AG09319 (cell line): ENCODE measurements around the gene NRIP3.

Experiments used
- DNase-seq: peaks from one replicate; pipeline ENCODE4 v3.0.0-alpha.2; 2010; ENCODE audit warnings: low read depth; ENCODE audit errors: extremely low read depth
- TF ChIP-seq, protein P1 (sequence below): IDR thresholded peaks from 2 replicates; pipeline ENCODE4 v1.5.1; 2011; ENCODE audit warnings: low read depth, mild to moderate bottlenecking, inconsistent platforms, low read length, moderate library complexity

NRIP3 gene

DNA sequence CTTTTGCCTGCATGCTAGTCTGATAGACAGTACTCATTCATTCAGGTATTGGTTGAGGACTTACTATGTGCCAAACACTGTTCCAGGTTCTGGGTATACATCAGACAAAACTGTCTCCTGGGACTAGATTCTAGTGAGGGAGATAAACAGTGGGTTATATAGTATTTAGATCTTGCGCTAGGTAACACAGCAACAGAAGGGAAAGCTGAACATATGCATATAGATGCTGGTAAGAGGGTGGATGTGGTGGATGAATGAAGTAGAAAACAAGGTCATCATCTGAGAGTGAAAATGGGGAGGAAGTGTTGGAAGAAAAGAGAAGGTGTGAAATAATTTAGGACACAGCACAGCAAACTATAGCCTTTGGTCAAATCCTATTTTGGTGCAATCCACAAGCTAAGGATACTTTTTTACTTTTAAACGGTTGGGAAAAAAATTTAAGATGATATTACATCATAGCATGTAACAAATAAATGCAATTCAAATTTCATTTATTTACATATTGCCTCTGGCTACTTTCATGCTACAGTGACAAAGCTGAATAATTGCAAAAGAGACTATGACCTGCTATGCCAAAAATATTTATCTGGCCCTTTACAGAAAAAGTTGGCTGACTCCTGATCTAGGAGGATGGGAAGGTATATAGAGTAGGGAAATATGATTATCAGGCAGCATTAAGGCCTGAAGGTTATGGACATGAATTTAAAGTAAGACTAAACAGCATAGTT lies 32.4 kb downstream of the NRIP3 start:
- no peak for DNase-seq
- TF ChIP-seq, protein P1, sequence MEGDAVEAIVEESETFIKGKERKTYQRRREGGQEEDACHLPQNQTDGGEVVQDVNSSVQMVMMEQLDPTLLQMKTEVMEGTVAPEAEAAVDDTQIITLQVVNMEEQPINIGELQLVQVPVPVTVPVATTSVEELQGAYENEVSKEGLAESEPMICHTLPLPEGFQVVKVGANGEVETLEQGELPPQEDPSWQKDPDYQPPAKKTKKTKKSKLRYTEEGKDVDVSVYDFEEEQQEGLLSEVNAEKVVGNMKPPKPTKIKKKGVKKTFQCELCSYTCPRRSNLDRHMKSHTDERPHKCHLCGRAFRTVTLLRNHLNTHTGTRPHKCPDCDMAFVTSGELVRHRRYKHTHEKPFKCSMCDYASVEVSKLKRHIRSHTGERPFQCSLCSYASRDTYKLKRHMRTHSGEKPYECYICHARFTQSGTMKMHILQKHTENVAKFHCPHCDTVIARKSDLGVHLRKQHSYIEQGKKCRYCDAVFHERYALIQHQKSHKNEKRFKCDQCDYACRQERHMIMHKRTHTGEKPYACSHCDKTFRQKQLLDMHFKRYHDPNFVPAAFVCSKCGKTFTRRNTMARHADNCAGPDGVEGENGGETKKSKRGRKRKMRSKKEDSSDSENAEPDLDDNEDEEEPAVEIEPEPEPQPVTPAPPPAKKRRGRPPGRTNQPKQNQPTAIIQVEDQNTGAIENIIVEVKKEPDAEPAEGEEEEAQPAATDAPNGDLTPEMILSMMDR = no peak

DNA sequence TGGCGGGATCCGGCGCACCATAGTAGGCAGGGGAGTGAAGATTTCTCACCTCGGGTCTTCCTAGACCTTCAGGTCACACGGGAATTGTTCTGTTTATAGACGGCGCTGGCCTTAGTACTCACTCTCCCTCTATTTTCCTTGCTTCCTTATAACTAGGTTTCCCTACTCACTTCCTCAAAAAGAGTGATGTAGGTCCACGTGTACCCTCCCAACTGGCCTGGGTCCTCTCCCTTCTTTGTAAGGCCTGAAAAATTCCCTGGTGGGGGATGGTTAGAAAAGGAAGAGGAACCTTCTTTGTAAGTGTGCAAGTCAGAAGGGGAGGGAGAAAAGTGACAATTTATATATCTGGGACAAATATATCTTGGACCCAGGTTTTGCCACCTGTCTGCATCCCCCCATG lies 36.6 kb downstream of the NRIP3 start:
- DNase-seq = no peak
- TF ChIP-seq, protein P1 = no peak

DNA sequence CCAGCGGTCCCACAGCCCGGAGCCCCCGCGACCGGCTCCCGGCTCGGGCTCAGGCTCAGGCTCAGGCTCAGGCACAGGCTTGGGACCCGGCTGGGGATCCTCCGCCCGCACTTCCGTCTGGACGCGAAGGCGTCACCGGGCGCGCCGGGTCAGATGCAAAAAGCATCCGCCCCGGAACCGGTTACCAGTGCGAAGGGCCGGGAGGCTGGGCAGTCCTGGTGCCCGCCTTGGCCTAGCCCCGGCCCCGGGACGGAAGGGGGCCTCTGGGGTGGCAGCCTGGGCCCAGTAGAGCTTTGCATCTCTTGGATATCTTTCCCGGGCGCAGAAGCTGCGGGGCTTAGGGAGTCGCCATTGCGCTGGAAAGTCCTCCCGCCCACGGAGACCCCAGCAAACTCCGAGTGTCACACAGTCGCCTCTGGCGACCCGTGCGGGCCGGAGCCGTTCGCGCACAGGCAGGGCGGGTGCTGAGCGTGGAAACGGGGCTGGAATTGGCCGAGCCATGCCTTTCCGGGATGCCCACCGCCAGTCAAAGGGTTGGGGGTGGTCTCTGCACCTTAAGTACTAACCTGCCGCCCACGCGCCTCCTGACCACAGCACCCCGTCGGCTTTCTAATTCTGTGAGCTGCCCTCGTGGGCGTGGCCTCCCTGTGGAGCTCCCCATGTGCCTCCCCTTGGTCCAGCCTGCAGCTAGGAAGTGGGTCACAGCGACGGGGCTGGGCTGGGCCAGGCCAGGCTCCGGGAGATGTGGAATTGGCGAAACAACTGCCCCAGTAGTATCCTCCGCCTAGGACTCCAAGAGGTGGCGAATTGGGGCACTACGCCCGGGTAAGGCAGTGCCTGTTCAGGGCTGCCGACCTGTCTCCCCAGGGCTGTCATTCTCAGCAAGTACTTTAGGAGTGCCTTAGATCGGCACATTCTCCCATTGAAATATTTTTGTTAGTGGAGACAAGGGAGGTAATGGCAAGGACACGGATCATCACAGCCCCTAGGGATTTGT lies 39.2 kb downstream of the NRIP3 start, which contains the start of gene TMEM9B:
Gene TMEM9B (minus strand): TSS at position 119 of the 997 bp plus-strand sequence. CDS start 129 bp downstream, outside the sequence.
- TF ChIP-seq, protein P1 = no peak
- peak; percentile 62 for DNase-seq

DNA sequence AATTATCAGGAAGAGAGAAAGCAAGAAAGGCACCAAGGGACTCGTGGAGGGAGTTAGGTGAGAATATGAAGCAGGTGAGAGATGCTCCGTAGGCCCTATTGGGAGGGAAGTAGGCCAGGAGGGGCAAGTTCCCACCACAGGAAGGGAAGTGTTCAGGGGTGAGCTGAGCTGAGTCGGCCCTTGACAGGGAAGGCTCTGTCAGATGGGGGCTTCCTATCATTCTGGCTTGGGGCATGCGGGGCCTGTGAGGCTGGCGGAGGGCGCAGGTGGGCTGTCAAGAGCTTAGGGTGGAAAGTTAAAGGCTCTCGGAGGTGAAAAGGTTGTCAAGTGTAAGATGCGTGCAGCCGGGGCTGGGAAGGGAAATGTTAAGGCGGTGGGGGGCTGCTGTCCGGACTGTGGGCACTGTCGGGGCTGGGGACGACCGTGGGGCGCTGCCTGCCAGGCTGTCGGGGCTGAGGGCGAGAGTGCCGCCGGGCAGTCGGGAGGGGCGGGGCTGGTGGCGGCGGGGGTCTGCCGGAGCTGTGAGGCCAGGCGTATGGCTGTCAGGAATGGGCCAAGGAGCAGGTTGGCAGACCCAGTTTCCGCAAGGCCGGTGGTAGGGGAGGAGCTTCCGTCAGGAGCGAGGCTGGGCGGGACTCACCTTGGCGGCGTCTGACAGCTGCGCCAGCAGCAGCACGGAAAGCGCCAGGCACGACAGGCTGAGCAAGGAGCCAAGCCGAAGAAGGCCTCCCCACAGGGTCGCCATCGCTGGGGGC lies 40.1 kb downstream of the NRIP3 start:
- DNase-seq = no peak
- TF ChIP-seq, protein P1 = no peak

DNA sequence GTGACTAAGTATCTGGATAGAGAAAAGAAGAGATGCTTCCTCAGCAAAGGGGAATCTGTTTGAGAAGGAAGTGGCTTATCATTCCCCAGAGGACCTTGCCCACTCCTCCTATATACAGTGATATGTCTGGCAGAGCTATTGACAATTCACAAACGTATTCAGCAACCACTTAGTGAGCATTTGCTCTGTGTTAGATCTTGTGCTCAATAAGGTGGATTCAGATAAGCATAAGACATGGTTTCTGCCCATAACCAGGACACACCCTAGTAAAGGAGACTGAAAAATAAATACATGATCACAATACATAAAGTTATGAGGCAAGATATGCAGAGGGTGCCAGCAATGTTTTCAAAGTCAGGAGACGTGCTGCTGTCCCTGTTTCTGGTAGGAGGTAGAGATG lies 41.0 kb downstream of the NRIP3 start:
- TF ChIP-seq, protein P1 = no peak
- DNase-seq = no peak

DNA sequence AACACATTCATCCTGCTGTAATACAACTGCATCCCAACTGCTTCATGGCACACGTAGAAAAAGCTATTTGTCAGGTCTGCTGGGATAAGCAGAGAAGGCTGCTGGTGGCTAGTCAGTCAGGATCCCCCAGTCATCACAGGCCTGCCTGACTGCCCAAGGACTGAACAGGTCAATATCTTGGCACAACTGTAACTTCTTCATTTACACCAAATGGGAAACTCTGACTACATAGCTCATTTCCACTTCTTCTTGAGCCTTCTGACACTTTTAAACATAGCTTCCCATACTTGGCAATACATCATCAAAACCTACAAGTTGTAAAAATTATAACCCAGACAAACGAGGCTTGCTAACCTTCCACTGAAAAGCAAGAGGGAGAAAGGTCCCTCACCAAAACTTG lies 42.4 kb downstream of the NRIP3 start:
- TF ChIP-seq, protein P1 = no peak
- DNase-seq = no peak
